ENCODE data around the gene SLC35D2. TPM values are rescaled to one million over a fixed set of nuclear protein-coding genes. Genes with fewer than 3 reads are reported as not detected.

The SLC35D2 gene
- total RNA-seq, 3 donors from 2014 or later (not counting 1 experiment from before 2014, with no cell fraction given) = 13.4 to 18.9 (median 17.3) TPM

- TF ChIP-seq, protein P1, sequence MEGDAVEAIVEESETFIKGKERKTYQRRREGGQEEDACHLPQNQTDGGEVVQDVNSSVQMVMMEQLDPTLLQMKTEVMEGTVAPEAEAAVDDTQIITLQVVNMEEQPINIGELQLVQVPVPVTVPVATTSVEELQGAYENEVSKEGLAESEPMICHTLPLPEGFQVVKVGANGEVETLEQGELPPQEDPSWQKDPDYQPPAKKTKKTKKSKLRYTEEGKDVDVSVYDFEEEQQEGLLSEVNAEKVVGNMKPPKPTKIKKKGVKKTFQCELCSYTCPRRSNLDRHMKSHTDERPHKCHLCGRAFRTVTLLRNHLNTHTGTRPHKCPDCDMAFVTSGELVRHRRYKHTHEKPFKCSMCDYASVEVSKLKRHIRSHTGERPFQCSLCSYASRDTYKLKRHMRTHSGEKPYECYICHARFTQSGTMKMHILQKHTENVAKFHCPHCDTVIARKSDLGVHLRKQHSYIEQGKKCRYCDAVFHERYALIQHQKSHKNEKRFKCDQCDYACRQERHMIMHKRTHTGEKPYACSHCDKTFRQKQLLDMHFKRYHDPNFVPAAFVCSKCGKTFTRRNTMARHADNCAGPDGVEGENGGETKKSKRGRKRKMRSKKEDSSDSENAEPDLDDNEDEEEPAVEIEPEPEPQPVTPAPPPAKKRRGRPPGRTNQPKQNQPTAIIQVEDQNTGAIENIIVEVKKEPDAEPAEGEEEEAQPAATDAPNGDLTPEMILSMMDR (IDR thresholded peaks at IDR 0.05) = no peak
- DNase-seq (no peak), ATAC-seq (no peak)
- H3K27me3 Mint-ChIP-seq (ENCODE audit: low read depth in 2 of 2) = no peaks in the 10 kb centered on the region
- no peaks in the 10 kb centered on the region for H3K27me3 ChIP-seq (ENCODE audit: control insufficient read depth, insufficient read depth, low read length)
- no peaks in the 10 kb centered on the region for H3K4me1 Mint-ChIP-seq
- H3K27ac Mint-ChIP-seq = no peak overlapping the region
- over 99% methylated on average over 12 of the region's 12 CpGs for WGBS (ENCODE audit: insufficient coverage)
- no peak overlapping the region for H3K27ac ChIP-seq (ENCODE audit: low read length)
- H3K4me1 ChIP-seq (ENCODE audit: control insufficient read depth, insufficient read depth, low read length) = no peaks in the 10 kb centered on the region
- H3K9me3 Mint-ChIP-seq = no peaks in the 10 kb centered on the region
- H3K9me3 ChIP-seq (ENCODE audit: control insufficient read depth, insufficient read depth, low read length) = no peaks in the 10 kb centered on the region
- H3K4me3 ChIP-seq (ENCODE audit: low read length) = no peak overlapping the region
- H3K36me3 ChIP-seq (ENCODE audit: control insufficient read depth, insufficient read depth, low read length) = peaks cover 5% of the 10 kb centered on the region
- intact Hi-C loops (cut with micrococcal nuclease) = no loop called here
- H3K4me3 Mint-ChIP-seq = no peak overlapping the region
- no peaks in the 10 kb centered on the region for H3K36me3 Mint-ChIP-seq
Observed at GRCh38 chr9:96392263-96392662, 8.8 kb upstream of the SLC35D2 start.

DNA sequence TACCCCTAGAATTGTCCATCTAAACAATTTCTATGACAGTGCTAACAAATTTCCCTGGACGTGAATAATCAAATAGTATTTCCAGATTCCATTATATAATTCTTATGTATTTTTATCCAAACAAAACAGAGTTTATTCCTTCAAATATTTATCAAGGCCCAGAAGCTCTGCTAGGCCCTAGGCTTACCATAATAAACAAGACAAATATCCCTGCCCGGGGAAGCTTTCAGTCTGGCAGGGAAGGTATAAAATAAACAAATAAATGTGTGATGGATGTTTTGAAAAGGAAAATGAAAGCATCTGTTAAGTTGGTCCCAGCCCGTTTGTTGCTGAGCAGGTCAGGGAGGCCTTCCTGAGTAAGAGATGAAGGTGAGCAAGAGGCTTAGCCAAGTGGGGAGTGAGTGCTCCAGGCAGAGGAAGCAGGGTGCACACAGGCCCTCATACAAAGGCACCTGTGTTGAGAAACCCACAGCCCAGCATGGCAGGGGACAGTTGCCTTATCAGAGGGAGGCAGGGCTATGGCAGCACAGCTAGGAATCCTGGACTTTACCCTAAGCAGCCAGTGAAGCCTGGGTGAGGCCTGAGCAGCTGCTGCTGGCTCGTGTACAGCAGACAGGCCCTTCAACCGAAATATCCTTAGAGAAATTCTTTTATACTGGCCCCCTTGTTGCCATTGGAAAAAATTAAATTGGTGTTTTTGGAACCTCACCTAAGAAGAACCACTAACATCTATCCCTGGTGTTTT lies 7.7 kb upstream of the SLC35D2 start:
- intact Hi-C loops (cut with micrococcal nuclease) = no loop called here
- no peak for ATAC-seq
- no peaks in the 10 kb centered on the region for H3K9me3 Mint-ChIP-seq
- DNase-seq = no peak
- no peaks in the 10 kb centered on the region for H3K27me3 ChIP-seq (ENCODE audit: control insufficient read depth, insufficient read depth, low read length)
- H3K4me1 ChIP-seq (ENCODE audit: control insufficient read depth, insufficient read depth, low read length) = no peaks in the 10 kb centered on the region
- no peak overlapping the region for H3K4me3 ChIP-seq (ENCODE audit: low read length)
- peak overlapping the region in 1 of 2 donors; percentile 4 for H3K27ac Mint-ChIP-seq
- H3K4me1 Mint-ChIP-seq = no peaks in the 10 kb centered on the region
- no peak overlapping the region for H3K27ac ChIP-seq (ENCODE audit: low read length)
- no peak overlapping the region for H3K4me3 Mint-ChIP-seq
- H3K9me3 ChIP-seq (ENCODE audit: control insufficient read depth, insufficient read depth, low read length) = no peaks in the 10 kb centered on the region
- TF ChIP-seq, protein P1 (IDR thresholded peaks at IDR 0.05) = no peak
- peaks cover 5% of the 10 kb centered on the region for H3K36me3 ChIP-seq (ENCODE audit: control insufficient read depth, insufficient read depth, low read length)
- 81% methylated on average over 4 of the region's 5 CpGs for WGBS (ENCODE audit: insufficient coverage)
- H3K27me3 Mint-ChIP-seq (ENCODE audit: low read depth in 2 of 2) = no peaks in the 10 kb centered on the region
- H3K36me3 Mint-ChIP-seq = no peaks in the 10 kb centered on the region

GRCh38 chr9:96388144-96388543 lies 4.6 kb upstream of the SLC35D2 start:
- 99% methylated on average over 11 of the region's 11 CpGs for WGBS (ENCODE audit: insufficient coverage)
- TF ChIP-seq, protein P1 (IDR thresholded peaks at IDR 0.05) = no peak
- no peak for ATAC-seq
- Mint-ChIP-seq H3K36me3 (no peaks in the 10 kb centered on the region), H3K27ac (no peak overlapping the region), H3K4me3 (no peak overlapping the region), H3K4me1 (peaks cover 0 to 5% of the 10 kb centered on the region in 2 donors), H3K27me3 (ENCODE audit: low read depth in 2 of 2) (no peaks in the 10 kb centered on the region), H3K9me3 (no peaks in the 10 kb centered on the region)
- H3K27me3 ChIP-seq (ENCODE audit: control insufficient read depth, insufficient read depth, low read length) = no peaks in the 10 kb centered on the region
- H3K4me3 ChIP-seq (ENCODE audit: low read length) = no peak overlapping the region
- peaks cover 5% of the 10 kb centered on the region for H3K36me3 ChIP-seq (ENCODE audit: control insufficient read depth, insufficient read depth, low read length)
- no peak for DNase-seq
- no peak overlapping the region for H3K27ac ChIP-seq (ENCODE audit: low read length)
- intact Hi-C loops (cut with micrococcal nuclease) = no loop called here
- H3K9me3 ChIP-seq (ENCODE audit: control insufficient read depth, insufficient read depth, low read length) = no peaks in the 10 kb centered on the region
- peaks cover 6% of the 10 kb centered on the region for H3K4me1 ChIP-seq (ENCODE audit: control insufficient read depth, insufficient read depth, low read length)

GRCh38 chr9:96386157-96386556 lies 2.6 kb upstream of the SLC35D2 start:
- H3K36me3 Mint-ChIP-seq = no peaks in the 10 kb centered on the region
- Histone ChIP-seq H3K27me3 (ENCODE audit: control insufficient read depth, insufficient read depth, low read length) (no peaks in the 10 kb centered on the region), H3K4me3 (ENCODE audit: low read length) (no peak overlapping the region), H3K9me3 (ENCODE audit: control insufficient read depth, insufficient read depth, low read length) (no peaks in the 10 kb centered on the region), H3K36me3 (ENCODE audit: control insufficient read depth, insufficient read depth, low read length) (peaks cover 2% of the 10 kb centered on the region), H3K4me1 (ENCODE audit: control insufficient read depth, insufficient read depth, low read length) (peaks cover 21% of the 10 kb centered on the region), H3K27ac (ENCODE audit: low read length) (no peak overlapping the region)
- no peak for DNase-seq
- H3K4me3 Mint-ChIP-seq = no peak overlapping the region
- H3K27me3 Mint-ChIP-seq (ENCODE audit: low read depth in 2 of 2) = no peaks in the 10 kb centered on the region
- H3K4me1 Mint-ChIP-seq = peaks cover 15 to 21% of the 10 kb centered on the region in 2 donors
- ATAC-seq = no peak
- peak overlapping the region in 1 of 2 donors; percentile 34 for H3K27ac Mint-ChIP-seq
- intact Hi-C loops (cut with micrococcal nuclease) = no loop called here
- H3K9me3 Mint-ChIP-seq = no peaks in the 10 kb centered on the region
- TF ChIP-seq, protein P1 (IDR thresholded peaks at IDR 0.05) = no peak
